HG03196 (cell line): Measurements from ENCODE around the gene ANKDD1A.

Source experiments
- ATAC-seq: cut with Tn5 transposase; IDR thresholded peaks from one replicate; pipeline ENCODE4 v1.9.1; 2021; ENCODE audit not compliant: unreplicated experiment

ANKDD1A gene

GRCh38 chr15:64921711-64922110, 10.0 kb downstream of the ANKDD1A start:
- ATAC-seq: no peak

GRCh38 chr15:64923546-64923945, 11.8 kb downstream of the ANKDD1A start:
- ATAC-seq: no peak

- no peak for ATAC-seq
These were observed 13.9 kb downstream of the ANKDD1A start for GRCh38 chr15:64925335-64926330.

DNA sequence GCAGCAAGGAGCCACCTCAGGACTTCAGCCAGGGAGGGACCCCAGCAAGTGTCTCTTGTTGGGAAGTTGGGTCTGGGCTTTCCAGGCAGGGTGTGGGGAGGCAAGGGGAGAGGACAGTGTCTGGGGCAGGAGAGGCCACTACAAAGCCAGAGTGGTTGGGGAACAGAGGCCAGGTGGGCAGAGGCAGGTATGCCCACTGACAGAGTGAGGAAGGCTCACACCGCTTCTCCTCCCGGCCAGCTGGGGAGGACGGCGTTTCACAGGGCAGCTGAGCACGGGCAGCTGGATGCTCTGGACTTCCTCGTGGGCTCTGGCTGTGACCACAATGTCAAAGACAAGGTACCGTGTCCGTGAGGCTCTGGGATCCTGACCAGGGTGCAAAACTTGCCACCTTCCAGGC, 15.0 kb downstream of the ANKDD1A start:
- no peak for ATAC-seq

DNA sequence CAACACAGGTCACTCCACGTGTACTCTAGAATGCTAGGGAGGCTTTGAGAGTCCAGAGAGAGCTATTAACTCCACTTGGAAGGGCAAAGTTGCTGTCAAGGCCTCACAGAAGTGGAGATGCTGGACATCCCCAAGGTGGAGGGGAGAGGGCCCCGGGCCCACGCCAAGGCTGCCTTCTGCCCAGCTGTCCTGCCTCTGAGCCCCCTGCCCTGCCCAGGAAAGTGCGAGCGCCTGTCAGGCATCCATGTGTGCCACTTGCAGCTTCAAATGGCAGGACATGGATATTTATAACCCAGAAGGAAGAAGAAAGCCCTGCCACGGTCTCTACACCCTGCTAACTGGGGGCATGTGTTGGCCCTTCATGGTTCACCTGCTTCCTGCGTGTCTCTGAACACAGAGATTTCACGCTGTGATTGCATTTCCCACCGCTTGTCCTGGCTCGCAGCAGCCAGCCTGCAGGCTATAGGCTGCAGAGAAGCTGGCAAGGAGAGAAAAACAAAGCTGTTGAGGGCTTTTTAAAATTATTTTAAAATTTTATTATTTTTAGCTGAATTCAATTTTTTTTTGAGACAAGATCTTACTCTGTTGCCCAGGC, 17.0 kb downstream of the ANKDD1A start:
- no peak for ATAC-seq

DNA sequence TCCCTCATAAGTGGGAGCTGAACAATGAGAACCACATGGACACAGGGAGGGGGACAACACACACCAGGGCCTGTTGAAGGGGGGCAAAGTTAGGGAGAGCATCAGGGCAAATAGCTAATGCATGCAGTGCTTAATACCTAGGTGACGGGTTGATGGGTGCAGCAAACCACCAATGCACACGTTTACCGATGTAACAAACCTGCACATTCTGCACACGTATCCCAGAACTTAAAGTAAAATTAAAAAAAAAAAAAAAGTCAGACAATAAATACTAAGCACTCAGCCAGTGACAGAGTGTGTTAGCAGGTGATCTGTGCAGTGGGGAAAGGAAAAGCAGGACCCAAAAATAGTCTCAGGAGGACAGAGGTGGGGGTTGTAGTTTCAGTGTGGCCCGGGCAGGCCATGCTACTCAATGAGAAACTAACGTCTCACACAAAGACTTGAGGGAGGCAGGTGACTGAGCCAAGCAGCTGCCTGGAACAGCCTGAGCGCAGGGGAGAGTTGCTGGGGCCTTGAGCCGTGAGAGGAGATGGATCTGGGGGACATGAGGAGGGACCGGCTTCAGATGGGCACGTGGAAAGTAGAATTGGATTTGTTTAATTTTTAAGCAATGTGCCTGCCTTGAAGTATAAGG, 18.4 kb downstream of the ANKDD1A start:
- peak; percentile 64 for ATAC-seq

DNA sequence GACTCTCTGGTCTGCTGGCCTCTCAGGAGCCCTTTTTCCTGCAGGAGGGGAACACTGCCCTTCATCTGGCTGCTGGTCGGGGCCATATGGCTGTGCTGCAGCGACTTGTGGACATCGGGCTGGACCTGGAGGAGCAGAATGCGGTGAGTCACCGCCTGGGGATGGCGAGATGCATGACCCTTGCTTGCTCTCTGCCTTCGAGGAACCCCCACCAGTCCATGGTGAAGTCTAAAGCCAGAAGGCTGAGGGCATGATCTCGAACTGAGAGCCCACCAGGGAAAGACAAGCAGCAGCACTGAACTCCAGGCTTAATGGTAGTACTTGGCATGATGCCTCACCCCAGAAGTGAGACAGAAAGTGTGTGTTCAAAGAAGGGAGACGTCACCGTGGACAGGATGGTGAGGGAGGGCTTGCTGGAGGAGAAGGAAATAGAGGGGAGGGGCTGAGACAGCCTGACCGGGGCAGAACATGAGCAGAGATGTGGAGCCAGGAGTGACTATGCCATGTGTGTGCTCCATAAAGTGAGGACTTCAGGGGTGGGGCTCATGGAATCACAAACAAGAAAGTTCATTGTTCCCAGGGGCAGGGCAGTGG, 19.2 kb downstream of the ANKDD1A start:
- no peak for ATAC-seq

- no peak for ATAC-seq
These were observed 19.7 kb downstream of the ANKDD1A start for GRCh38 chr15:64931381-64931780.

GRCh38 chr15:64934023-64934422, 22.3 kb downstream of the ANKDD1A start:
- no peak for ATAC-seq

DNA sequence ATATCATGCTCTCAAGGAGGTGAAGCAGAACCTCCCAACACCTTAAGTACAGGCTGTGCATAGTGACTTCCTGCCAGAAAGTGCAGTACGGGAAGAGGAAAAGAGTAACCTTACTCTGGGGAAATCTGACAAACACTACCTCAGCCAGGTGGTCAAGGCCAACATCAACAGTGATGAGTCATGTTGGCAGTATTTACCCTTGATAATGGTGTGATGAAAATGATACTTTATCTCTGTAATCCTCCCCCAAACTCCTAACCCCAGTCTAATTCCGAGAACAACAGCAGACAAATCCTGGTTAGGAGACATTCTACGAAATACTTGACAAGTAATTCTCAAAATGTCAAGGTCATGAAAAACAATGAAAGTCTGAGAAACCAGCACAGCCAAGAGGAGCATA, 26.5 kb downstream of the ANKDD1A start:
- no peak for ATAC-seq

- no peak for ATAC-seq
These were observed 30.7 kb downstream of the ANKDD1A start for GRCh38 chr15:64942356-64942755.

DNA sequence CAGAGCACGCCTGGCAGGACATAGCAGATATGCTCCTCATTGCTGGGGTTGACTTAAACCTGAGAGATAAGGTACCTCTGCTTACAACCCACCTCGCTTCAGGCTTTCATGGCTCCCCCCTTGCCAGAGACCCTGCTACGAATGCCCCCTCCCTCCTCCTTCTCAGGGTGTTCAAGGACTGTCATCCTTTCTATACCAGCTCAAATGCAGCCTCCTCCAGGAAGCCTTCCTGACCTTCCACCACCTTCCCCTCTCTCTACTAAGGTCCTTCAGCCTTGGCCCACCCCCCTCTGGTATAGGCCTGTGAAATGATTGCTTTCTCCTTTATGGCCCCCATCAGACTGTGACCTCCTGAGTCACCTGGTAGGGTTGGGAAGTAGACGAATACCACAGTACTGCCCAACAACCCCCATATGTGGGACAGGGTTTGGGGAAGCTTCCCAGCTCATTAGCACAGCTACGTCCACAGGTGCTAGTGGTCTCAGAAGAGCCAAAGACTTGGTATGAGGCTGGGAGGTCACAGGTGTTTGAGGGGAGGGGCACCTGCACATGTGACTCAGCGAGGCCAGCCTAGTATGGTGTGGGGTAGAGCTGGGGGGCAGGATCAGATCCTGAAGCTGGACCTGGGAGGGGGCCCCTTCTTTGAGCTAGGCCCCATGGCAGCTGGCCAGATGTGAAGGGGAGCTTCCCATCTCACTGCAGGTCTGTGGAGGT, 32.0 kb downstream of the ANKDD1A start:
- ATAC-seq: no peak

DNA sequence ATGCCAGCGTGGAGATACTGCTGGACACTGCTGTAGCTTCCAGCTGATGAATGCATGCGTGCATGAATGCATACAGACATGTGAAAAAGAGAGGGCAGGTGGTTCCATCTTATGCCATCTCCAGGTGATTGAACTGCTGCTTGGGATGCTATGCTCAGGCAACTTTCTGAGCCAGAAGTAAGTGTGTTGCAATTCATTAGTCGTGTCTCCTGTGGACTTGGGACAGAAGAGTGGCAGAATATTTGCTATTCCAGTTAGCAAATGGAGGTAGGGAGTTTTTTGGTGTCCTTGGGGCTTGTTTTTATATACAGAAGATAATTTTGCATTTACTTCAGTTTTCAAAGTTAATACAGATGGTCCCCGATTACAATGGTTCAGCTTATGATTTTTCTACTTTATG, 33.3 kb downstream of the ANKDD1A start:
- no peak for ATAC-seq

GRCh38 chr15:64947211-64947610, 35.5 kb downstream of the ANKDD1A start:
- ATAC-seq: no peak

DNA sequence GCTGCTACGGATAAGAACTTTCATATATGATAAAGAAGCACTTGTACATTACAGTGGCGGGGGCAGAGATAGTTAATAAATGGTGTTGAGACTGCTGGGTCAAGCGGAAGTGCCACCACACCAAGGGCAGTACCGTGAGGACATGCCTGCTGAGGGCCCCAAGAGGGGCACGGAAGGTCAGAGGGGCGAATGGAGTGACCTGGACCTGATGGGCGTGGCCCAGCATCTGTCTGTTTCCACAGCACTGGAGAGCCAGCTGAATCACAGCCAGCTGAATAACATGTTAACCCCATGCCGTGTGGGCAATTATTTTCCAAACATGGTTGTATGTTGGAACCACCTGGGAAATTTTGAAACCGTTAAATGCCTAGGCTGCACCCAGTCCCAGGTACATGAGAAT, 37.2 kb downstream of the ANKDD1A start:
- ATAC-seq: no peak

DNA sequence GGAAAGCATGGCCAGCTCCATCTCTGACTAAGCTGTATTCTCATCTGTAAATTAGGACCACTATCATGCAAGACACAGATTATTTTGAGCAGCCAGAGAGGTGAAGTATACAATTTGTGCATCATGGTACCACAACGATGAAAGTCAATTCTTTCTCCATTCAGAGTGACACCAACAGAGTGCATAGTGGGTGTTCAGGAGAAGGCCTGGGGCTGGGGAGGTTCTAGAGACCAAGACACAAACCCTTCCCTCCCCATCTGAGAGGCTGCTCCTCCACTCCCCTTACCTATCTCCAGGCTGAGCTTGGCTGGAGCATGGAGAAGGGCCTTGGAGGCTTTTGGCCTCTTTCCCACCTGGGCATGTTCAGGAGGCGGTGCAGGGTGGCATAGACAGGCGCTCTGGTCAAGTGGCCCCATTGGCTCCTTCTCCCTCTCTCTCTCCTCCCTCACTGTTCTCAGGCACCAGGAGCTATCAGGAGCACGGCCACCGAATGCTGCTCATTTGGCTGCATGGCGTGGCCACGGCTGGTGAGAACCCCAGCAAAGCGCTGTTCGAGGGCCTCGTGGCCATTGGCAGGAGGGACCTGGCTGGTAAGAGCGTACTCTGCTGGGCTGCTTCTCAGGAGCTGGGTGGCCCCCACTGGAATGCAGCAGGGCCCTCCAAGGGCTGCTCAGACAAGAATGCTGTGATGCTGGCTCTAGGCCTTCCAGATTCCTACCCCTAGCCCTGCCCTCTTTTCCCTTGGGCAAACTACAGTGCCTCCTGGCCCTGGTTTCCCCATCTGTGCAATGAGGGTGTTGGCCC, 37.9 kb downstream of the ANKDD1A start:
- no peak for ATAC-seq

GRCh38 chr15:64950888-64951287, 39.2 kb downstream of the ANKDD1A start:
- ATAC-seq: no peak

GRCh38 chr15:64951777-64952418, 40.2 kb downstream of the ANKDD1A start:
- no peak for ATAC-seq

DNA sequence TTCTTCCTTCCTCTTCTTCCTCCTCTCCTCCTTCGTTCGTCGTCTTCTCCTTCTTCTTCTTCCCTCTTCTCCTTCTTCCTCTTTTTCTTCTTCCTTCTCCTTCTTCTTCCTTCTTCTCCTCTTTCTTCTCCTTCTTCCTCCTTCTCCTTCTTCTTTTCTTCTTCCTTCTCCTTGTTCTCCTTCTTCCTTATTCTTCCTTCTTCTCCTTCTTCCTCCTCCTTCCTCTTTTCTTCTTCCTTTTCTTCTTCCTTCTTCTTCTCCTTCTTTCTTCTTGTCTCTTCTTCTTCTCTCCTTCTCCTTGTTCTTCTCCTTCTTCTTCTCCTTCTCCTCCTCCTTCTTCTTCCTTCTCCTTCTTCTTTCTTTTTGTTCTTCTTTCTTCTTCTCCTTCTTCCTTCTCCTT, 42.7 kb downstream of the ANKDD1A start:
- ATAC-seq: no peak

GRCh38 chr15:64959128-64959527, 47.4 kb downstream of the ANKDD1A start:
- no peak for ATAC-seq
